ENCODE results near the gene VPREB1.
"Not testable (repeated sequence)": the region's sequence is repeated elsewhere in the genome, so short reads cannot be mapped to it uniquely, and the experiment has no call there.

The VPREB1 gene

DNA sequence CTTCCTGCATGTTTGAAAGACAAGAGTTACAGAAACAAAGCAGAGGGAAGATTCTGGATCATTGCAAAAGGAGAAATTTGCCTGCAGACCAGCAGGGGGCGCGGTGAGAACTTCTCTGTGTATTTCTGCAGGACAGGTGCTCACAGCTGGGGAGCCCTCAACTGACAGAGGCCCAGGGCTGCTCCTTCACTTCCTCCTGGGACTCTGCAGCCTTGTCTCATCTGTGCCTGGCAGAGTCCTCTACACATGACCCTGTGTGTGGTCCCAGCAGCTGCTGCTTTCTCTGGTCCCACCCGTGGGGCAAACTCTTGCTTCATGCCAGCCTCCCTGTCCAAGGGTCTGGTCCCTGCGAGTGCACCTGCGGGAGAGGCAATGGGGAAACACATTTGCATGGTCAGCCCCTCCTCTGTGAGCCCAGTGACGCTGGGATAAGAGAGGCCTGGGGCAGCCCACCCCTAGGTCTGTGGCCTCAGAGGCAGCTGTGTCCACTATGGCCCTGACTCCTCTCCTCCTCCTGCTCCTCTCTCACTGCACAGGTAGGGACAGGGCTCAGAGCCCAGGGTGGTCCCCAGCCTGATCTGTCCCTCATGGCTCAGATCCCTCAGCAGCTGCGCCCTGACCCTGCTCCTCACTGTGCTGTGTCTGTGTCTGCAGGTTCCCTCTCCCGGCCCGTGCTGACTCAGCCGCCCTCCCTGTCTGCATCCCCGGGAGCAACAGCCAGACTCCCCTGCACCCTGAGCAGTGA, 43.2 kb upstream of the VPREB1 start:
- Histone ChIP-seq H3K9me3 (ENCODE audit: control insufficient read depth, insufficient read depth, low read length) (no peaks in the 10 kb centered on the region), H3K4me1 (ENCODE audit: control insufficient read depth, insufficient read depth, low read length) (no peaks in the 10 kb centered on the region), H3K27ac (ENCODE audit: low read length) (no peak overlapping the region), H3K27me3 (ENCODE audit: control insufficient read depth, insufficient read depth, low read length) (peaks cover 66% of the 10 kb centered on the region), H3K36me3 (ENCODE audit: control insufficient read depth, insufficient read depth, low read length) (no peaks in the 10 kb centered on the region), H3K4me3 (ENCODE audit: low read length) (no peak overlapping the region)
- DNase-seq (ENCODE audit: low read depth, low spot score): no peak
- WGBS (ENCODE audit: insufficient coverage, insufficient read length): no CpG with 5 or more reads among the region's 11 CpGs

DNA sequence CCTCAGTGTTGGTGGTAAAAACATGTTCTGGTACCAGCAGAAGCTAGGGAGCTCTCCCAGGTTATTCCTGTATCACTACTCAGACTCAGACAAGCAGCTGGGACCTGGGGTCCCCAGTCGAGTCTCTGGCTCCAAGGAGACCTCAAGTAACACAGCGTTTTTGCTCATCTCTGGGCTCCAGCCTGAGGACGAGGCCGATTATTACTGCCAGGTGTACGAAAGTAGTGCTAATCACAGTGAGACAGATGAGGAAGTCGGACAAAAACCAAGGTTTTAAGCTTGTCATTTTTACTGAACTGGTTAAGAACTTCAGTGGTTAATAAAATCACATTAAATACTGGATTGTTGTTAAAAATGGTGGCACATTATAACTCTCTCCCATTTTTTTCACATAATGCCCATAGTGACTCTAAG, 42.6 kb upstream of the VPREB1 start:
- no peak overlapping the region for H3K4me3 ChIP-seq (ENCODE audit: low read length)
- H3K9me3 ChIP-seq (ENCODE audit: control insufficient read depth, insufficient read depth, low read length): no peaks in the 10 kb centered on the region
- DNase-seq (ENCODE audit: low read depth, low spot score): no peak
- peaks cover 66% of the 10 kb centered on the region for H3K27me3 ChIP-seq (ENCODE audit: control insufficient read depth, insufficient read depth, low read length)
- no peaks in the 10 kb centered on the region for H3K4me1 ChIP-seq (ENCODE audit: control insufficient read depth, insufficient read depth, low read length)
- no peaks in the 10 kb centered on the region for H3K36me3 ChIP-seq (ENCODE audit: control insufficient read depth, insufficient read depth, low read length)
- H3K27ac ChIP-seq (ENCODE audit: low read length): no peak overlapping the region
- no CpG with 5 or more reads among the region's 6 CpGs for WGBS (ENCODE audit: insufficient coverage, insufficient read length)

DNA sequence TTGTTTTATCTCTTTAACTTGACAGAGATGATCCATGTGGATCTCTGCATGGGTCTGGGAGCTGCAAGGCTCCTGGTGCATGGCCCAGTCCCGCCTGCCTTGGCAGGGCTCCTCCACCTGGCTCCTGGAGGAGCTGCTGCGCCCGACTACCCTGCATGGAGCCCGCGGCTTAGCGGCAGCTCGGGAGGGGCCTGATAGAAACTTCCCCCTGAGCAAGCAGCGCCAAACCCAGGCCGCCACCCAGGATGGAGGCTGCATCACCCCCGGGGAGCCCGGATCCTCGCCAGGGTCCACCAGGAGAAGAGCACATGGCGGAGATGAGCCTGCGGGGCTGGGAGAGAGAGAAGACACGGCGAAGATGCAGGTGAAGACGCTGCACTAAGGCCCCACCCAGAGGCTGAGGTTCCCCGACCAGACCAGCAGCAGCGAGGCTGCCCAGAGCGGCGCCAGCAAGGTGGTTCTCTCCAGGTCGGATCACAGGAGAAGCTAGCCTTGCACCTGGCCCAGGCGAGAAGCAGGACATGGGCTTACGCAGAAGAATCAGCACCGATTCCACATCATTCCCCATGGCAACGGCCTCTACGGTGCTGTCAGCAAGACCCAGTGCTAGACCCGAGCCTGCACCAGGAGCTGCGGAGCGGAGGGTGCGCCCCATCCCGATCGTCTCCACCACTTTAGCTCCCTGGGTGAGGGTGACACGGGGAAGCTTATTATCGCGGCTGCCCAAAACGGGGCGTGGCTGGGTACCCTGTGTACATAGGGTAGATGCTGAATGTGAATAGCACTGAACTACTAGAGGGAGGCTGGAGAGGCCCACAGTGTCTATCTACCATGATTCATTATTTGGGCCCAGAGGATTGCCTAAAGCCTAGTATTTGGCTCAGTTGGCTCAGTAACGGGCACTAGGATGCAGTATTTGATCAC, 41.3 kb upstream of the VPREB1 start:
- Histone ChIP-seq H3K36me3 (ENCODE audit: control insufficient read depth, insufficient read depth, low read length) (no peaks in the 10 kb centered on the region), H3K27me3 (ENCODE audit: control insufficient read depth, insufficient read depth, low read length) (peaks cover 68% of the 10 kb centered on the region), H3K9me3 (ENCODE audit: control insufficient read depth, insufficient read depth, low read length) (no peaks in the 10 kb centered on the region), H3K4me1 (ENCODE audit: control insufficient read depth, insufficient read depth, low read length) (no peaks in the 10 kb centered on the region), H3K4me3 (ENCODE audit: low read length) (no peak overlapping the region), H3K27ac (ENCODE audit: low read length) (no peak overlapping the region)
- no peak for DNase-seq (ENCODE audit: low read depth, low spot score)
- no CpG with 5 or more reads among the region's 39 CpGs for WGBS (ENCODE audit: insufficient coverage, insufficient read length)

- Histone ChIP-seq H3K27me3 (ENCODE audit: control insufficient read depth, insufficient read depth, low read length) (peaks cover 58% of the 10 kb centered on the region), H3K27ac (ENCODE audit: low read length) (no peak overlapping the region), H3K4me1 (ENCODE audit: control insufficient read depth, insufficient read depth, low read length) (no peaks in the 10 kb centered on the region), H3K9me3 (ENCODE audit: control insufficient read depth, insufficient read depth, low read length) (no peaks in the 10 kb centered on the region), H3K4me3 (ENCODE audit: low read length) (no peak overlapping the region), H3K36me3 (ENCODE audit: control insufficient read depth, insufficient read depth, low read length) (no peaks in the 10 kb centered on the region)
- no peak for DNase-seq (ENCODE audit: low read depth, low spot score)
- no CpG with 5 or more reads among the region's 6 CpGs for WGBS (ENCODE audit: insufficient coverage, insufficient read length)
Measured at GRCh38 chr22:22207845-22208564, 36.6 kb upstream of the VPREB1 start.

GRCh38 chr22:22208652-22209051, 35.9 kb upstream of the VPREB1 start:
- no CpG with 5 or more reads among the region's 2 CpGs for WGBS (ENCODE audit: insufficient coverage, insufficient read length)
- no peaks in the 10 kb centered on the region for H3K36me3 ChIP-seq (ENCODE audit: control insufficient read depth, insufficient read depth, low read length)
- H3K27me3 ChIP-seq (ENCODE audit: control insufficient read depth, insufficient read depth, low read length): peaks cover 58% of the 10 kb centered on the region
- no peak overlapping the region for H3K27ac ChIP-seq (ENCODE audit: low read length)
- no peaks in the 10 kb centered on the region for H3K4me1 ChIP-seq (ENCODE audit: control insufficient read depth, insufficient read depth, low read length)
- no peak overlapping the region for H3K4me3 ChIP-seq (ENCODE audit: low read length)
- H3K9me3 ChIP-seq (ENCODE audit: control insufficient read depth, insufficient read depth, low read length): no peaks in the 10 kb centered on the region
- no peak for DNase-seq (ENCODE audit: low read depth, low spot score)

- H3K36me3 ChIP-seq (ENCODE audit: control insufficient read depth, insufficient read depth, low read length); H3K9me3 ChIP-seq (ENCODE audit: control insufficient read depth, insufficient read depth, low read length); DNase-seq (ENCODE audit: low read depth, low spot score); H3K27ac ChIP-seq (ENCODE audit: low read length); H3K4me3 ChIP-seq (ENCODE audit: low read length); H3K4me1 ChIP-seq (ENCODE audit: control insufficient read depth, insufficient read depth, low read length): not testable (repeated sequence)
- WGBS (ENCODE audit: insufficient coverage, insufficient read length): no CpG with 5 or more reads among the region's 14 CpGs
- H3K27me3 ChIP-seq (ENCODE audit: control insufficient read depth, insufficient read depth, low read length): peaks cover 57% of the 10 kb centered on the region
Measured at GRCh38 chr22:22209080-22209640, 35.4 kb upstream of the VPREB1 start.

GRCh38 chr22:22210375-22210774, 34.2 kb upstream of the VPREB1 start:
- Histone ChIP-seq H3K4me1 (ENCODE audit: control insufficient read depth, insufficient read depth, low read length) (no peaks in the 10 kb centered on the region), H3K9me3 (ENCODE audit: control insufficient read depth, insufficient read depth, low read length) (no peaks in the 10 kb centered on the region), H3K36me3 (ENCODE audit: control insufficient read depth, insufficient read depth, low read length) (no peaks in the 10 kb centered on the region), H3K27me3 (ENCODE audit: control insufficient read depth, insufficient read depth, low read length) (peaks cover 65% of the 10 kb centered on the region), H3K27ac (ENCODE audit: low read length) (no peak overlapping the region), H3K4me3 (ENCODE audit: low read length) (no peak overlapping the region)
- no peak for DNase-seq (ENCODE audit: low read depth, low spot score)
- no CpG with 5 or more reads among the region's 4 CpGs for WGBS (ENCODE audit: insufficient coverage, insufficient read length)

DNA sequence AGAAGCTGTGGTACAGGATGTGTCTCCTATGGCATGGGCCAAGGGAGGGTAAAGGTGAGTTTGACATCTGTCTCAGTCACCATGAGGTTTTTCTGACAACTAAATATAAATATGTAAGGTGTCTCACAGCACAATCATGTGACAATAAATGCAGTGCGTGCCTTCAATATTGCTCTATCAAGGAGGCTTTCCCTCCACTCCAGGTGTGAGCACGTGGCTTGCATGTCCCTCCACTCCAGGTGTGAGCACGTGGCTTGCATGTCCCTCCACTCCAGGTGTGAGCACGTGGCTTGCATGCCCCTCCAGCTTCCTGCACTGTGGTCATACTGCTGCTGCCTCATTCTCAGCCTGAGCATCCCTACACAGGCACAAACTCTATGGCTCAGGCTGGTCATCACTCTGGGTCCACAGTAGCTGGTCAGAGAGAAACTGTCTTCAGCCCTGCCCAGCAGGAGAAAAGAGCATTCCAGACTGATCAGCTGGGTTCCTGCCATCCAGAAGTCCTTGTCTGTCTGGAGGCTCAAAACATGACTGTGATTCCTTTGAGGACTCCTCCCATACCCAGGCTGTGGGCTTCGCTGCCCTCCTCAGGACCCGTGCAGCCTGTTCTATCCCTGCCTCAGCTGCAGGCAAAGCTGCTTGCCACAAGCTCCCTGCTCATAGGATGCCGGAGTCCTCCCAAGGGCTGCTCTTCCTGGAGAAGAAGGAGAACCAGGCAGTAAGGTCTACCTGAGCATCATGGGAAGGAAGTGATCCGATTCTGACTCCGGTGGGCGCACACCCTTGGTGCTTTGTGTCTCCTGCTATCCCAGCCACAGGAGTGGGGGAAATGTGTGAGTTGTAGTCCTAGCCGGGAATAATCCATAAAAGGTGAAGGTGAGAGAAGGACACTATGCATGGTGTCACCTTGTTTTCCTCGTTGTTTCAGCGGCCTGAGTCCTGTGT, 33.4 kb upstream of the VPREB1 start:
- Histone ChIP-seq H3K27me3 (ENCODE audit: control insufficient read depth, insufficient read depth, low read length) (peaks cover 68% of the 10 kb centered on the region), H3K4me3 (ENCODE audit: low read length) (no peak overlapping the region), H3K27ac (ENCODE audit: low read length) (no peak overlapping the region), H3K4me1 (ENCODE audit: control insufficient read depth, insufficient read depth, low read length) (no peaks in the 10 kb centered on the region), H3K36me3 (ENCODE audit: control insufficient read depth, insufficient read depth, low read length) (no peaks in the 10 kb centered on the region), H3K9me3 (ENCODE audit: control insufficient read depth, insufficient read depth, low read length) (no peaks in the 10 kb centered on the region)
- no CpG with 5 or more reads among the region's 13 CpGs for WGBS (ENCODE audit: insufficient coverage, insufficient read length)
- no peak for DNase-seq (ENCODE audit: low read depth, low spot score)

DNA sequence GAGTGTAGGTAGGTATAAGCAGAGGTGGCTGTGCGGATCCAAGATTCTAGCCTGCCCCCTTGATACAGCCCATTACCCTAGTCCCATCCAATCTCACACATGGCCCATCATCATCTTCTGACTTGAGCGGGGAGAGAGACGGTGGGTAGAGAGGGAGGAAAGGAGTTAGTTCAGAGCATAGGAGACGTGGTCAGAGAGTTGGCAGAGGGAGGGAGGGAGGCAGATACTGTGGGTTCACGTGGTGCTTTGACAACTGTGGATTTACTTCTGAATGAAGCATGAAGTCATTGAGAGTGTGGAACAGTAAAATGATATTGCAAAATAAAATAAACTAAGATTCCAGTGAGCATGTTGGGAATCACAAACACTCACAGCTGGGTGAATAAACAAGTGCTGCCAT, 31.4 kb upstream of the VPREB1 start:
- Histone ChIP-seq H3K27ac (ENCODE audit: low read length) (no peak overlapping the region), H3K36me3 (ENCODE audit: control insufficient read depth, insufficient read depth, low read length) (no peaks in the 10 kb centered on the region), H3K4me3 (ENCODE audit: low read length) (no peak overlapping the region), H3K9me3 (ENCODE audit: control insufficient read depth, insufficient read depth, low read length) (no peaks in the 10 kb centered on the region), H3K27me3 (ENCODE audit: control insufficient read depth, insufficient read depth, low read length) (peaks cover 68% of the 10 kb centered on the region), H3K4me1 (ENCODE audit: control insufficient read depth, insufficient read depth, low read length) (no peaks in the 10 kb centered on the region)
- DNase-seq (ENCODE audit: low read depth, low spot score): no peak
- WGBS (ENCODE audit: insufficient coverage, insufficient read length): no CpG with 5 or more reads among the region's 5 CpGs
